Astrocyte of the spinal cord (primary cell): ENCODE measurements around the gene RAX2.

Experiments
- DNase-seq: peaks from one replicate; pipeline ENCODE4 v3.0.0; 2011; ENCODE audit warnings: low read depth, low spot score
- H3K4me3 ChIP-seq: 2 replicates; pipeline ENCODE4 v1.5.1; 2011; ENCODE audit warnings: low read depth, mild to moderate bottlenecking, low read length, moderate library complexity
- CTCF ChIP-seq: IDR thresholded peaks from 2 replicates; pipeline ENCODE4 v1.5.1; 2012; ENCODE audit warnings: low read depth, mild to moderate bottlenecking, low read length, inconsistent platforms
- in situ Hi-C: cut with HindIII; loops from 2 replicates; pipeline ENCODE4 v1.10.0; 2017; ENCODE audit warnings: low sequenced_read_pairs

The RAX2 gene

DNA sequence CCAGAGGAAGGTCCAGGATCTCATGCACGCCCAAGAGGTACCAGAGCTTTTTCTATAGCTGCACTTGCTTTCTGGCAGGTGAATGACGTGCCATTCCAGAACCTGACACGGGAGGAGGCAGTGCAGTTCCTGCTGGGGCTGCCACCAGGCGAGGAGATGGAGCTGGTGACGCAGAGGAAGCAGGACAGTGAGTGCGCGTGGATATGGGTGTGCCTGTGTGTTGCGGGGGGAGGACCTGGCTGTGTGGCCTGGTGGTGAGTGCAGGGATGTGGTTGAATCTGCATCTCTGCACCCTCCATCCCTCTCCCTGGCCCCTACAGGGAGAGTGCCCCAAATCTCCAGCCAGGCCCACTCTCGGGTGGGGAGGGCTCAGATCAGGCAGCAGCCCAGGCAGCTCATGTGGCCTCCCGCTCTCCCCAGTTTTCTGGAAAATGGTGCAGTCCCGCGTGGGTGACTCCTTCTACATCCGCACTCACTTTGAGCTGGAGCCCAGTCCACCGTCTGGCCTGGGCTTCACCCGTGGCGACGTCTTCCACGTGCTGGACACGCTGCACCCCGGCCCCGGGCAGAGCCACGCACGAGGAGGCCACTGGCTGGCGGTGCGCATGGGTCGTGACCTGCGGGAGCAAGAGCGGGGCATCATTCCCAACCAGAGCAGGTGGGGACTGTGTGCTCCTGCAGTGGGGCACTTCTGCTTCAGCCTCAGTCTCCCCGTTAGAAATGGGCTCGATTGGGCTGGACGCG is 33.4 kb downstream of the RAX2 start:
- in situ Hi-C loops = no loop called here
- no peak for TF ChIP-seq CTCF
- no peak overlapping the region for H3K4me3 ChIP-seq
- DNase-seq = no peak

GRCh38 chr19:3737487-3738205 is 34.4 kb downstream of the RAX2 start:
- DNase-seq = no peak
- in situ Hi-C loops = no loop called here
- no peak for TF ChIP-seq CTCF
- H3K4me3 ChIP-seq = no peak overlapping the region

- in situ Hi-C loops = no loop called here
- TF ChIP-seq CTCF = no peak
- DNase-seq = no peak
- H3K4me3 ChIP-seq = no peak overlapping the region
Measured at GRCh38 chr19:3736106-3736724, 35.8 kb downstream of the RAX2 start.

GRCh38 chr19:3734310-3734600 is 37.8 kb downstream of the RAX2 start:
- in situ Hi-C loops = no loop called here
- DNase-seq = no peak
- no peak for TF ChIP-seq CTCF
- H3K4me3 ChIP-seq = no peak overlapping the region

- no peak for DNase-seq
- TF ChIP-seq CTCF = no peak
- H3K4me3 ChIP-seq = no peak overlapping the region
- in situ Hi-C loops = no loop called here
Measured at GRCh38 chr19:3733549-3734309, 38.3 kb downstream of the RAX2 start.

- no peak for TF ChIP-seq CTCF
- in situ Hi-C loops = no loop called here
- H3K4me3 ChIP-seq = no peak overlapping the region
- DNase-seq = no peak
Measured at GRCh38 chr19:3732108-3732507, 39.9 kb downstream of the RAX2 start.
